OCI-LY1 (cell line): Measurements from ENCODE around the gene ANKRD39.

ENCODE experiments used
- EZH2 ChIP-seq: fragments of 200-600 bp; sonication (generic), shearing (Covaris generic); IDR thresholded peaks from 2 replicates; pipeline ENCODE4 v1.8.0; 2017; ENCODE audit warnings: borderline replicate concordance, mixed run types, mild to moderate bottlenecking, antibody characterized with exemption, low read length, moderate library complexity, mixed read lengths
- TF ChIP-seq, protein P1 (sequence below): fragments of 200-600 bp; sonication (generic), shearing (Covaris generic); IDR thresholded peaks from 2 replicates; pipeline ENCODE4 v1.5.1; 2017; ENCODE audit warnings: mild to moderate bottlenecking, antibody characterized with exemption, low read length, moderate library complexity, mixed read lengths

- TF ChIP-seq, protein P1, sequence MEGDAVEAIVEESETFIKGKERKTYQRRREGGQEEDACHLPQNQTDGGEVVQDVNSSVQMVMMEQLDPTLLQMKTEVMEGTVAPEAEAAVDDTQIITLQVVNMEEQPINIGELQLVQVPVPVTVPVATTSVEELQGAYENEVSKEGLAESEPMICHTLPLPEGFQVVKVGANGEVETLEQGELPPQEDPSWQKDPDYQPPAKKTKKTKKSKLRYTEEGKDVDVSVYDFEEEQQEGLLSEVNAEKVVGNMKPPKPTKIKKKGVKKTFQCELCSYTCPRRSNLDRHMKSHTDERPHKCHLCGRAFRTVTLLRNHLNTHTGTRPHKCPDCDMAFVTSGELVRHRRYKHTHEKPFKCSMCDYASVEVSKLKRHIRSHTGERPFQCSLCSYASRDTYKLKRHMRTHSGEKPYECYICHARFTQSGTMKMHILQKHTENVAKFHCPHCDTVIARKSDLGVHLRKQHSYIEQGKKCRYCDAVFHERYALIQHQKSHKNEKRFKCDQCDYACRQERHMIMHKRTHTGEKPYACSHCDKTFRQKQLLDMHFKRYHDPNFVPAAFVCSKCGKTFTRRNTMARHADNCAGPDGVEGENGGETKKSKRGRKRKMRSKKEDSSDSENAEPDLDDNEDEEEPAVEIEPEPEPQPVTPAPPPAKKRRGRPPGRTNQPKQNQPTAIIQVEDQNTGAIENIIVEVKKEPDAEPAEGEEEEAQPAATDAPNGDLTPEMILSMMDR: no peak
- no peak for TF ChIP-seq EZH2
These were observed 47.0 kb downstream of the ANKRD39 start for GRCh38 chr2:96810783-96811192.
